Keratinocyte (primary cell): ENCODE measurements around the gene BICDL1. TPM values are rescaled to one million over a fixed set of nuclear protein-coding genes. Genes with fewer than 3 reads are reported as not detected.

Experiments used
- DNase-seq: peaks from one replicate; pipeline ENCODE4 v3.0.0-alpha.2; 2011; ENCODE audit warnings: low read depth, missing footprints, low spot score
- FAIRE-seq: peaks from 2 replicates; lab custom pipeline; 2011; peaks lifted over from hg19 to GRCh38; lab: Jason Lieb, UNC
- H2AFZ ChIP-seq: 2 replicates; pipeline ENCODE4 v1.6.0; 2012; ENCODE audit warnings: low read length, control low read depth, inconsistent platforms; ENCODE audit not compliant: control insufficient read depth
- H3K27ac ChIP-seq: 2 replicates; pipeline ENCODE4 v1.5.1; 2011; ENCODE audit warnings: low read length; ENCODE audit not compliant: control insufficient read depth, insufficient read depth
- H3K27me3 ChIP-seq: 3 replicates; pipeline ENCODE4 v1.6.0; 2011; ENCODE audit warnings: low read length; ENCODE audit not compliant: control insufficient read depth, insufficient read depth; ENCODE audit errors: extremely low read depth
- H3K36me3 ChIP-seq, 2 experiments: 2 replicates in 1 of 2; 3 replicates in 1 of 2; pipeline ENCODE4 v1.5.1; 2011; ENCODE audit warnings: low read length in 2 of 2, mild to moderate bottlenecking in 1 of 2; ENCODE audit not compliant: control insufficient read depth in 2 of 2, insufficient read depth in 2 of 2; ENCODE audit errors: extremely low read depth in 1 of 2
- H3K4me1 ChIP-seq: 3 replicates; pipeline ENCODE4 v1.5.1; 2011; ENCODE audit warnings: low read length; ENCODE audit not compliant: control insufficient read depth, insufficient read depth; ENCODE audit errors: extremely low read depth
- H3K4me2 ChIP-seq: 3 replicates; pipeline ENCODE4 v1.6.0; 2011; ENCODE audit warnings: low read depth, low read length; ENCODE audit not compliant: control insufficient read depth, insufficient read depth; ENCODE audit errors: extremely low read depth
- H3K4me3 ChIP-seq, 3 experiments: fragments of 200-600 bp in 1 of 3; sonication (generic) in 1 of 3; 2 replicates in 2 of 3; 3 replicates in 1 of 3; pipeline ENCODE4 v1.5.1; 2011 to 2016; ENCODE audit warnings: low read length in 3 of 3, mild to moderate bottlenecking in 3 of 3, control low read depth in 2 of 3, inconsistent platforms in 1 of 3, low read depth in 1 of 3, mixed read lengths in 1 of 3, mixed run types in 1 of 3, moderate library complexity in 1 of 3; ENCODE audit not compliant: control insufficient read depth in 2 of 3, insufficient read depth in 2 of 3; ENCODE audit errors: extremely low read depth in 1 of 3
- H3K79me2 ChIP-seq: 2 replicates; pipeline ENCODE4 v1.6.0; 2012; ENCODE audit warnings: low read length; ENCODE audit not compliant: control insufficient read depth, insufficient read depth
- H3K9ac ChIP-seq: 3 replicates; pipeline ENCODE4 v1.6.0; 2011; ENCODE audit warnings: low read length; ENCODE audit not compliant: control insufficient read depth, insufficient read depth; ENCODE audit errors: extremely low read depth
- H3K9me1 ChIP-seq: 3 replicates; pipeline ENCODE4 v1.6.0; 2011; ENCODE audit warnings: low read length; ENCODE audit not compliant: control insufficient read depth, insufficient read depth; ENCODE audit errors: extremely low read depth
- H3K9me3 ChIP-seq: 2 replicates; pipeline ENCODE4 v1.5.1; 2012; ENCODE audit warnings: low read depth, low read length; ENCODE audit not compliant: control insufficient read depth
- H4K20me1 ChIP-seq: 3 replicates; pipeline ENCODE4 v1.6.0; 2011; ENCODE audit warnings: low read length; ENCODE audit not compliant: control insufficient read depth, insufficient read depth; ENCODE audit errors: extremely low read depth
- CTCF ChIP-seq, 3 experiments: IDR thresholded peaks in 1 of 3; conservative IDR thresholded peaks in 1 of 3; optimal IDR thresholded peaks in 1 of 3; 2 replicates in 2 of 3; 3 replicates in 1 of 3; pipeline versions ENCODE3 to v1.5.1; 2011; ENCODE audit warnings: low read length in 3 of 3, mild to moderate bottlenecking in 3 of 3, moderate library complexity in 2 of 3, control low read depth in 1 of 3, inconsistent platforms in 1 of 3; ENCODE audit not compliant: insufficient read depth in 2 of 3; ENCODE audit errors: extremely low read depth in 1 of 3
- EZH2 ChIP-seq: IDR thresholded peaks from one replicate; pipeline ENCODE4 v1.6.1; 2012; ENCODE audit warnings: inconsistent platforms, mild to moderate bottlenecking, low read length, moderate library complexity
- dilution Hi-C: fragments of 300-500 bp; cut with MboI; formaldehyde crosslinking; loops from one replicate; pipeline ENCODE4 v1.7.0; 2020; ENCODE audit warnings: low sequenced_read_pairs; ENCODE audit not compliant: extremely low pct_ligation_motif_present
- polyA plus RNA-seq, 5 experiments: library from polyadenylated mRNA; depleted of rRNA in 3 of 5; stranded (reverse) in 3 of 5; stranded (forward) in 1 of 5; unstranded in 1 of 5; fragments of >200 nt; gene quantifications; 1 replicate in 1 of 5; 2 replicates in 3 of 5; 3 replicates in 1 of 5; pipeline versions ENCODE4 v1.2.1 to v1.2.3, GENCODE V29; 2011 to 2012; ENCODE audit warnings: missing spikeins in 2 of 5, low read depth in 1 of 5, low replicate concordance in 1 of 5

Gene BICDL1
- polyA plus RNA-seq, 1 donor (not counting 4 experiments of a cell fraction or from before 2014, with no cell fraction given), result 6.4 TPM

- no peak overlapping the region for H2AFZ ChIP-seq
- no peak overlapping the region for H3K4me2 ChIP-seq
- H3K79me2 ChIP-seq, result no peaks in the 10 kb centered on the region
- no peak overlapping the region for H3K27ac ChIP-seq
- no peak overlapping the region for H3K9ac ChIP-seq
- H3K9me1 ChIP-seq, result no peaks in the 10 kb centered on the region
- no peaks in the 10 kb centered on the region for H3K9me3 ChIP-seq
- no peaks in the 10 kb centered on the region for H3K4me1 ChIP-seq
- DNase-seq (no peak), FAIRE-seq (no peak)
- no peak overlapping the region for H3K4me3 ChIP-seq
- H4K20me1 ChIP-seq, result no peaks in the 10 kb centered on the region
- TF ChIP-seq EZH2, result no peak
- no peak for TF ChIP-seq CTCF (optimal IDR thresholded peaks at IDR 0.05 in 1 of 3, IDR thresholded peaks at IDR 0.05 in 1 of 3, conservative IDR thresholded peaks at IDR 0.05 in 1 of 3; ENCODE audit: extremely low read depth in 1 of 3, insufficient read depth in 2 of 3, low read length in 3 of 3)
- dilution Hi-C loops, result no loop called here
- H3K27me3 ChIP-seq, result no peaks in the 10 kb centered on the region
- peaks cover 65 to 69% of the 10 kb centered on the region in 2 experiments for H3K36me3 ChIP-seq
These were observed 147.2 kb downstream of the BICDL1 start for GRCh38 chr12:120136093-120136770.

GRCh38 chr12:120137833-120138232 lies 148.8 kb downstream of the BICDL1 start:
- H3K9ac ChIP-seq, result no peak overlapping the region
- H3K36me3 ChIP-seq, result peaks cover 66 to 69% of the 10 kb centered on the region in 2 experiments
- TF ChIP-seq CTCF (optimal IDR thresholded peaks at IDR 0.05 in 1 of 3, IDR thresholded peaks at IDR 0.05 in 1 of 3, conservative IDR thresholded peaks at IDR 0.05 in 1 of 3; ENCODE audit: extremely low read depth in 1 of 3, insufficient read depth in 2 of 3, low read length in 3 of 3) (no peak), EZH2 (no peak)
- FAIRE-seq (no peak), DNase-seq (no peak)
- no peaks in the 10 kb centered on the region for H3K79me2 ChIP-seq
- H3K4me3 ChIP-seq, result no peak overlapping the region
- H3K27me3 ChIP-seq, result no peaks in the 10 kb centered on the region
- no peak overlapping the region for H3K27ac ChIP-seq
- no peak overlapping the region for H2AFZ ChIP-seq
- H3K9me1 ChIP-seq, result no peaks in the 10 kb centered on the region
- H3K9me3 ChIP-seq, result no peaks in the 10 kb centered on the region
- H4K20me1 ChIP-seq, result no peaks in the 10 kb centered on the region
- dilution Hi-C loops, result no loop called here
- H3K4me1 ChIP-seq, result no peaks in the 10 kb centered on the region
- H3K4me2 ChIP-seq, result no peak overlapping the region
